ENCODE data around the gene KDM5D.

- no peak for TF ChIP-seq CTCF (conservative IDR thresholded peaks at IDR 0.05)
- no peak for TF ChIP-seq EZH2 (IDR thresholded peaks at IDR 0.05; ENCODE audit: low read depth)
These were observed 27.4 kb downstream of the KDM5D start for GRCh38 chrY:19717146-19717545.

Data from PC-9 (cell line).